CD4-positive, alpha-beta T cell (primary cell): ENCODE measurements around the gene DLK1. TPM values are rescaled to one million over a fixed set of nuclear protein-coding genes. Genes with fewer than 3 reads are reported as not detected.

Experiments
- ATAC-seq: fragments of 200-7000 bp; cut with Tn5 transposase; one replicate; pipeline ENCODE4 v1.10.0; 2022; ENCODE audit warnings: mild to moderate bottlenecking; ENCODE audit not compliant: poor library complexity
- CTCF ChIA-PET: fragments of 350-600 bp; sonication (Branson Sonifier 250); formaldehyde crosslinking; loops from one replicate; lab custom pipeline; 2021; ENCODE audit warnings: antibody characterized with exemption, inconsistent platforms; lab: Charles Lee
- POLR2A ChIA-PET: fragments of 350-600 bp; sonication (Branson Sonifier 250); formaldehyde crosslinking; loops from one replicate; lab custom pipeline; 2021; ENCODE audit warnings: antibody characterized with exemption, inconsistent platforms; lab: Charles Lee
- DNase-seq, 14 experiments: peaks; one replicate each; pipeline ENCODE4 v3.0.0-alpha.2; 2013 to 2020; ENCODE audit warnings: mixed read lengths in 2 of 14
- H3K27ac ChIP-seq, 2 donors: one replicate each; pipeline versions ENCODE4 v1.5.1 to v1.7.0; 2013; ENCODE audit warnings: low read length in 2 of 2, low read depth in 1 of 2, mild to moderate bottlenecking in 1 of 2
- H3K27me3 ChIP-seq, 2 experiments: 1 replicate in 1 of 2; 2 replicates in 1 of 2; pipeline versions ENCODE4 v1.6.1 to v1.7.0; 2013; ENCODE audit warnings: low read length in 2 of 2, control low read depth in 1 of 2, mild to moderate bottlenecking in 1 of 2, moderate library complexity in 1 of 2; ENCODE audit not compliant: insufficient read depth in 2 of 2, control insufficient read depth in 1 of 2
- H3K36me3 ChIP-seq: one replicate; pipeline ENCODE4 v1.6.1; 2013; ENCODE audit warnings: low read length, control low read depth; ENCODE audit not compliant: insufficient read depth
- H3K4me1 ChIP-seq: one replicate; pipeline ENCODE4 v1.6.1; 2013; ENCODE audit warnings: low read length, control low read depth; ENCODE audit not compliant: insufficient read depth
- H3K4me3 ChIP-seq: one replicate; pipeline ENCODE4 v1.5.1; 2013; ENCODE audit warnings: mild to moderate bottlenecking, low read length, moderate library complexity
- H3K9me3 ChIP-seq, 2 experiments: 1 replicate in 1 of 2; 2 replicates in 1 of 2; pipeline versions ENCODE4 v1.6.1 to v1.7.0; 2013; ENCODE audit warnings: low read length in 2 of 2, mild to moderate bottlenecking in 2 of 2, control low read depth in 1 of 2, moderate library complexity in 1 of 2; ENCODE audit not compliant: control insufficient read depth in 1 of 2, insufficient read depth in 1 of 2
- H3K27ac Mint-ChIP-seq: one replicate; pipeline ENCODE4 v1.8.0; 2020; ENCODE audit warnings: mixed read lengths
- H3K27me3 Mint-ChIP-seq: one replicate; pipeline ENCODE4 v1.8.0; 2021; ENCODE audit warnings: mixed read lengths
- H3K36me3 Mint-ChIP-seq: one replicate; pipeline ENCODE4 v1.8.0; 2021; ENCODE audit warnings: low read depth, mixed read lengths
- H3K4me1 Mint-ChIP-seq: one replicate; pipeline ENCODE4 v1.8.0; 2021; ENCODE audit warnings: low read depth, mixed read lengths
- H3K4me3 Mint-ChIP-seq: one replicate; pipeline ENCODE4 v1.8.0; 2020; ENCODE audit warnings: mild to moderate bottlenecking, mixed read lengths
- H3K9me3 Mint-ChIP-seq: one replicate; pipeline ENCODE4 v1.8.0; 2020; ENCODE audit warnings: mixed read lengths
- CTCF ChIP-seq: fragments of 200-600 bp; IDR thresholded peaks from one replicate; pipeline ENCODE4 v1.8.0; 2022; ENCODE audit warnings: antibody characterized with exemption, mild to moderate bottlenecking
- intact Hi-C, 2 experiments: fragments of 100-400 bp; cut with DNase I in 1 of 2; cut with micrococcal nuclease in 1 of 2; formaldehyde crosslinking; loops; one replicate each; pipeline versions ENCODE4 v1.15.1 to v1.9.0; 2023 to 2025; cut with DNase I, micrococcal nuclease
- total RNA-seq, 174 experiments: library from RNA in 2 of 174; stranded (reverse) in 2 of 174; gene quantifications; one replicate each; pipeline ENCODE4 v1.2.3 and lab custom pipeline; 2021 to 2026

The DLK1 gene
- total RNA-seq, 2 experiments from 2014 or later, result not detected

DNA sequence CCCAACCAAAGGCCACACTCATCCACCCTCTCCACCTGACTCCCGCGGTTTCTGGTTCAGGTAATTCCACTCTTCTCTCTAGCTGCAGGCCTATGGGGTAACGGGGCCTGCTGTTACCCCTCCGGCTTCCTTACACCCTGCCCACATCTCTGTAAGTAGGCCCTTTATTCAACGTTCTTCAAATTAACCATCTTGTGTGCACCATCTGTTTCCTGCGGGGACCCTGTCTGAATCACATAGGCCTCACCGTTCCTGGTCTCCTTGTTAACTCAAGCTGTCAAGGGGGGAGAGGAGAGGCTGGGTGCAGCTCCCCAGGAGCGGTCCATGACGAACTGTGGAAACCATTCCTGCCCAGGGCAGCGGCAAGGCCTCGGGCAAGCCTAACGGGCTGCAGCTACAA lies 9.3 kb upstream of the DLK1 start:
- H3K4me1 Mint-ChIP-seq, result no peaks in the 10 kb centered on the region
- H3K36me3 Mint-ChIP-seq, result no peaks in the 10 kb centered on the region
- no peak overlapping the region for H3K4me3 Mint-ChIP-seq
- H3K4me1 ChIP-seq, result no peaks in the 10 kb centered on the region
- peaks cover 2 to 12% of the 10 kb centered on the region in 2 experiments for H3K27me3 ChIP-seq
- no peaks in the 10 kb centered on the region for H3K9me3 Mint-ChIP-seq
- intact Hi-C loops, result no loop called here
- no peak overlapping the region for H3K4me3 ChIP-seq
- no peak overlapping the region for H3K27ac ChIP-seq
- POLR2A ChIA-PET, result no interaction called here
- DNase-seq (no peak), ATAC-seq (no peak)
- H3K27me3 Mint-ChIP-seq, result peaks cover 21% of the 10 kb centered on the region
- H3K36me3 ChIP-seq, result no peaks in the 10 kb centered on the region
- peaks cover 0 to 12% of the 10 kb centered on the region in 2 experiments for H3K9me3 ChIP-seq
- TF ChIP-seq CTCF, result no peak
- no peak overlapping the region for H3K27ac Mint-ChIP-seq
- CTCF ChIA-PET, result no interaction called here

DNA sequence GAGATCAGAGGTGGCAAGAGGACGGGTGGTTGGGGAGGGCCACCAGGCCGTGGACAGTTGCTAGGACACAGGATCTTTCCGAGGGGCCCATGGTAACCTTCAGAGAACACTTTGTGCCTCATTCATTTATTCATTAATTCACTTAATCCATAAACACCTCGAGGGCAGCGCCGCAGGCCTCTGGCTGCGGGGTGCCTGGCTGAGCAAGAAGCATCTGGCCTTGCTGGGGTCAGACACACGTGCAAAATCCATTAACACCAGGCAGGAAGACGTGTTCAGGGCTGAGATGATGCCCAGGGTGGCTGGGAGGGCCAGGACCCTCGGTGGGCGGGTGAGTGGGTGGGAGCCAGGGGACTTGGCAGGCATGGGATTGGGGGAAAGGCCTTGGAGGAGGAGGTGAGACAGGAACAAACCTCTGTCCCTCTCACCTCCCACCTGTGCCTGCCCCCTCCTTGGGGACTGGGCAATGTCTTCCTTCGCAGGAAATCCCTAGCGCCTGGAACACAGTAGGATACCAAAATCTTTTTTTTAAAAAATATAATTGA lies 6.6 kb upstream of the DLK1 start:
- H3K9me3 Mint-ChIP-seq, result no peaks in the 10 kb centered on the region
- no peak for DNase-seq
- no peaks in the 10 kb centered on the region for H3K4me1 Mint-ChIP-seq
- no peaks in the 10 kb centered on the region for H3K36me3 Mint-ChIP-seq
- POLR2A ChIA-PET, result no interaction called here
- no peak for TF ChIP-seq CTCF
- Histone ChIP-seq H3K27me3 (peaks cover 2 to 11% of the 10 kb centered on the region in 2 experiments), H3K27ac (no peak overlapping the region), H3K4me1 (no peaks in the 10 kb centered on the region), H3K36me3 (no peaks in the 10 kb centered on the region), H3K4me3 (no peak overlapping the region), H3K9me3 (peaks cover 0 to 17% of the 10 kb centered on the region in 2 experiments)
- no peak for ATAC-seq
- H3K27me3 Mint-ChIP-seq, result peaks cover 27% of the 10 kb centered on the region
- no peak overlapping the region for H3K27ac Mint-ChIP-seq
- CTCF ChIA-PET, result no interaction called here
- H3K4me3 Mint-ChIP-seq, result no peak overlapping the region
- intact Hi-C loops, result no loop called here

DNA sequence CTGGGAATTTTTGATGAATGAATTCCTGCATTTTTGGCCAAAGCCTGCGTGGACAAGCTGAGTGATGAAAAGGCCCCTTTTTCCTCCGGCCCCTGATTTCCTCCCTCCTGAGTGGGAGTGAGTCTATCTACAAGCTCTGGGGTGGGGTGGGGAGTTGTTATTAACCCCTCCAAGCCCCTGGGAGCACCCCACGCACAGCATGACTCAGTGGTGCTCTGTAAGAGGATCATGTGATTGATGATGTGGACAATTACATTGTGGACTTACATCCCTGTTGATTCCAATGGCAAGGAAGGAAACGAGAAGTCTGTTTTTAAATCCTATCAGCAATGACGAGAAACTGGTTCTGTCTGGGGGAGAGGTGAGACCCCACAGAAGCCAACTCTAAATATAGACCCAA lies 5.1 kb upstream of the DLK1 start:
- H3K4me3 ChIP-seq, result no peak overlapping the region
- Mint-ChIP-seq H3K27ac (no peak overlapping the region), H3K4me1 (no peaks in the 10 kb centered on the region), H3K27me3 (peaks cover 38% of the 10 kb centered on the region), H3K36me3 (no peaks in the 10 kb centered on the region), H3K9me3 (no peaks in the 10 kb centered on the region), H3K4me3 (no peak overlapping the region)
- TF ChIP-seq CTCF, result no peak
- H3K27me3 ChIP-seq, result peaks cover 5 to 14% of the 10 kb centered on the region in 2 experiments
- H3K4me1 ChIP-seq, result no peaks in the 10 kb centered on the region
- H3K27ac ChIP-seq, result no peak overlapping the region
- H3K9me3 ChIP-seq, result peaks cover 0 to 16% of the 10 kb centered on the region in 2 experiments
- POLR2A ChIA-PET, result no interaction called here
- intact Hi-C loops, result no loop called here
- no peak for DNase-seq
- H3K36me3 ChIP-seq, result no peaks in the 10 kb centered on the region
- ATAC-seq, result no peak
- CTCF ChIA-PET, result no interaction called here
